H4 (cell line): ENCODE data around the gene AP1G1. TPM values are rescaled to one million over a fixed set of nuclear protein-coding genes. Genes with fewer than 3 reads are reported as not detected.
A peak's percentile ranks its signal among the peaks of the same experiment; 100 is the strongest.

Source experiments
- DNase-seq: peaks from one replicate; pipeline ENCODE4 v3.0.0-alpha.2; 2015; ENCODE audit warnings: low spot score
- total RNA-seq: library from RNA; depleted of rRNA; stranded (reverse); fragments of >200 nt; shearing (Covaris generic); gene quantifications from 2 replicates; pipeline ENCODE4 v1.2.3, GENCODE V29; 2014

AP1G1 gene
- total RNA-seq, 1 experiment from 2014 or later: 49.8 TPM

DNA sequence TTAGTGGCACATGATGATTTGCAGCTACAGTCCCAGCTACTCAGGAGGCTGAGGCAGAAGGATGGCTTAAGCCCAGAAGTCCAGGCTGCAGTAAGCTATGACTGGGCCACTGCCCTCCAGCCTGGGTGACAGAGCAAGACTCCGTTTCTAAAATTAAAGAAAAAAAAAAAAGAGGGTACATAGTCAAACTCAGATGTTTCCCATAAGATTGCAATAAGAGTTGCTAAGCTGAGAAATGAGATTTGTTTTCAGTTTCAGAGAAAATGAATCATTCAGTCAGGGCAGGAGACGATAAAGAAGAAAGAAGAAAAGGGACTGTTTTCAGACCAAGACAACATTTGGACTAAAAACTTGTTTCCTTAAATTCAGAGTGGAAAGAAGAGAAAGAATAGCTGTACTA, 54.0 kb downstream of the AP1G1 start:
- no peak for DNase-seq

DNA sequence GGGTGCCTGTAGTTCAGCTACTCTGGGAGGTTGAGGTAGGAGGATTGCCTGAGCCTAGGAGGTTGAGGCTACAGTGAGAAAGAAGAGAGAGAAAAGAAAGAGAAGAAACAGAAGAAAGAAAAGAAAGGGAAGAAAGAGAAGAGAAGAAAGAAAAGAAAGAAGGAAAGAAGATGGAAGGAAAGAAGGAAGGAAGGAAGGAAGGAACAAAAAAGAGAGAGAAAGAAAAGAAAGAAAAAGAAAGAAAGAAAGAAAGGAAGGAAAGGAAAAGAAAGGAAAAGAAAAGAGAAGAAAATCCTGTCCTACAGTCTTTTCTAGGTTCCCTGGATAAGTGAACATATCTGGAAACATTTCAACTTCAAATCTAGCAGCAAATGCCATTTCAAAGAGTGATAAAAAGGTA, 54.5 kb downstream of the AP1G1 start:
- DNase-seq: no peak

DNA sequence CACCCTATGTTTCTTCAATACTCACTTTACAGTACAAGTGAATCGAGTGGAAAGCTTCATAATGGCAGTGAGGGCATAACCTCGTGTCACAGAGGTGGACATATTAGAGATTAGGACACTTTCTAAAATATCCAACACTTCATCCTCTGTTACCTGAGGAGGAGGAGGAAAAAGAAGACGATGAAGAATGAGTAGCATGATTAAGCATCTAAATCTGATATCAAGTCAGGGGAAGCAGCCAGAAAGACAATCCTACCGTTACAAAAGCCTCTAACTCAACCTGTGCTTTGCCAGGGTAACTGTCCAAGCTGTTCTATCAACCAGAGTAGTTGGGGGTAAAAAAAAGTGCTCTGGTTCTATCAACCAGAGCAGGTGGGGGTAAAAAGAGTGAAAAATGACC, 60.4 kb downstream of the AP1G1 start:
- no peak for DNase-seq

DNA sequence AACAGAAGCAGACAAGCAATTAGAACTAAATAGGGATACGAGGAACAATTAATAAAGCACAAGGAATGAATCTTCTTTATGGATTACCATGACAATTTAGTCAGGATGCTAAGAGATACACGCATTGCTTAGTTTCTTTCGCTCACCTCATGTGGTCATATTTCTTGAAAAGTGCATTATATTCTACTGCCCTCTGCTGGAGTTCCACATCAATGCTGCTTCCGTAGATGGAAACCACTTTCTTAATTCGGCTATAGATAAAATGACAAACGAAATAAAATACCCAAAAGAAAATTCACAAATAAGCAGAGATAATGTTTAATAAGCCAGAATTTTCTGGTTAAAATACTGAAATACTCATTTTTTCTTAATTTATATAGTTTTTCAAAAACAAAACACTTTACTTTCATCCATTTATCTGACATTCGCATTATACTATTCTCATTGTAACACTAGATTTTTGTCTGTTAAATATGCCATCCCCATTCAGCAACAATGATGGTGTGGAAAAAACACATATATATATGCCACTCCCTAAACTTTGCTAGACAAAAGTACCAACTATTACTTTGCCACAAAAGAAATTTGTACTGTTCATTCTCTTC, 62.1 kb downstream of the AP1G1 start:
- peak; percentile 23 for DNase-seq

DNA sequence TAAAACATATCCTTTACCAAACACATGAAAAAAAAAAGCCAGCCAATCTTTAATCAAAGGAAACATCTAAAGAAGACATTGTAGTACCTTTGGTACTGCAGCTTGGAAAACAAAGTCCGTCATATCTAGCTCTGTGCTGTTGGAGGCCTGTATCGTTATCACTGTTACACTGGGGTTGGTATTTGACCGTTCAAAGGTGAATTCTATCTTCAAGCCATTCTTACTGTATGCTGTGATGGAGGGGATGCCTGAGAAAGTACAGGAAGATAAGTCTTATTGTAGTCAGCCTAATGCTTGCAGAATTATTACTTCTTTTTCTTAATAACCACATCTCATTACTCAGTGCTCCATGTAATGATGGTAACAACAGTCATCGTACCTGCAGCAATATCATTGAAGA, 69.8 kb downstream of the AP1G1 start:
- DNase-seq: no peak

DNA sequence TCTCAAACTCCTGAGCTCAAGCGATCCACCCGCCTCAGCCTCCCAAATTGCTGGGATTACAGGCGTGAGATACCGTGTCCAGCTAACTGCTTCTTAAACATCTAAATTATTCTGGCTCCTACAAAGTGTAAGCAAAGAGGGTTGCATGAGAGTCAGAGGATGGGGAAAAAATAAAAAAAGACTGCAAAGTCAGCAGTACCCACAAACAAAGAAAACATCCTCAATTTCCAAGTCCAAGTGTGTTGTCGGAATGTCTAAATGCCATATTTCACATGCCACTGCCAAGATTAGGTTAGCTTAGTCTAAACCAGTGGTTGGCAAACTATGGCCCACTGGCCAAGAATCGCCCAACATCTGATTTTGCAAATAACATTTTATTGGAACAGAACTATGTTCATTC, 71.1 kb downstream of the AP1G1 start:
- no peak for DNase-seq

DNA sequence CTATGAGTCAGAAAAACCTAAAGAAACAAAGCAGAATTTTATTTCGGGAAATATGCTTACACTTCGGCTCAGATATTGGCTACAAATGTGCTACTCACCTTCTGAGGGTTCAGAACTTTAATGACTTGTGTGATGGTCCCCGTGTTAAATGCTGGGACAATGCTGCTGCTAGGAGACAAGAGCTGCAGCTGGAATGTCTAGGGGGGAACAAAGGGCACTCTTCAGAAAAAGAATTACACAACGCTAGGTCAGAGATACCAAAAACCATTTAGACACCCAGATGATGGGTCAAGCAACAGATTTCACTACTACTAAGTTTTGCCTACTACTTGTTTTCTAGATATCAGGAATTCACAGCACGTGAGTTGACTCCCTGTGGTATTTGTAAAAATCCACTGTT, 74.1 kb downstream of the AP1G1 start:
- no peak for DNase-seq

- DNase-seq: no peak
Measured at GRCh38 chr16:71732587-71732986, 76.0 kb downstream of the AP1G1 start.

- no peak for DNase-seq
Measured at GRCh38 chr16:71727551-71728324, 80.9 kb downstream of the AP1G1 start.

DNA sequence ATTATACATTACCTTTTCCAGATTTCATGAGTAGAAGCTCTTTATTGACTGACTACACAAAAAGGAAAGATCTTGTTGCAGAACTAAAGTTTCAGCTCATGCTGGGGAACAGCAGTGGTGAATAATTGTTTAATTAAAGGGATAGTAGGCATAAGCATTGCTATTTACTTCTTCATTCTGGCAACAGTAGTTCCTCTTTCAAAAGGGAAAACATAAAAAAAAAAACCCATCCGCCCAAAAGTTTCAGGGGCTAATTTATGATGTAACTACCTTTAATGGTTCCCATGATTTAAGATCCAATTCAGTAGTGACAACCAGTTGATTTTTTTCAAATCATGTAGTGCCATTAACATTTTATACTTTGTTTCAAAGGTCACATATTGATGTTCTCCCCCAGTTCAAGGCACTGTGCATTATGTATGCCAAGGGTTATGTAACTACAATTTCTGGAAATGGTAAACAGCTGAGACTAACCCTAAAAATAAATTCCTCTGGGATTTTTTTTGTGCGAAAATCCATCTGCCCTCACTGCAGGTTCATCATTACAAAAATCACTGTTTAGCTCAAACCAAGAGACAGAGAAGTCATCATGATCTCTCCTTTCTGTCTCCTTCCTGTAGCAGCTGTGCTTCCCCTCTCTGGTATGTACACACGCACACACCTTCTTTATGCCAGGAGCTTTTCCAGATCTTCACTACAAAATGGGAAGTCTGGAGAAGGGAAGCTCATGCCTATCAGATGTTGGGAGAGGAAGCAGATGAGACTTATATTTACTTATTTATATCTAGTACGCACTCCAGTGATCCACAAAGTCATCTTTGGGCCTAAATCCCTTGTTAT, 81.9 kb downstream of the AP1G1 start:
- DNase-seq: no peak

GRCh38 chr16:71724320-71724751, 84.3 kb downstream of the AP1G1 start, which contains the start of gene PHLPP2:
PHLPP2 (minus strand) TSS chr16:71724701; CDS start chr16:71714795, 9,906 bp downstream.
- no peak for DNase-seq

DNA sequence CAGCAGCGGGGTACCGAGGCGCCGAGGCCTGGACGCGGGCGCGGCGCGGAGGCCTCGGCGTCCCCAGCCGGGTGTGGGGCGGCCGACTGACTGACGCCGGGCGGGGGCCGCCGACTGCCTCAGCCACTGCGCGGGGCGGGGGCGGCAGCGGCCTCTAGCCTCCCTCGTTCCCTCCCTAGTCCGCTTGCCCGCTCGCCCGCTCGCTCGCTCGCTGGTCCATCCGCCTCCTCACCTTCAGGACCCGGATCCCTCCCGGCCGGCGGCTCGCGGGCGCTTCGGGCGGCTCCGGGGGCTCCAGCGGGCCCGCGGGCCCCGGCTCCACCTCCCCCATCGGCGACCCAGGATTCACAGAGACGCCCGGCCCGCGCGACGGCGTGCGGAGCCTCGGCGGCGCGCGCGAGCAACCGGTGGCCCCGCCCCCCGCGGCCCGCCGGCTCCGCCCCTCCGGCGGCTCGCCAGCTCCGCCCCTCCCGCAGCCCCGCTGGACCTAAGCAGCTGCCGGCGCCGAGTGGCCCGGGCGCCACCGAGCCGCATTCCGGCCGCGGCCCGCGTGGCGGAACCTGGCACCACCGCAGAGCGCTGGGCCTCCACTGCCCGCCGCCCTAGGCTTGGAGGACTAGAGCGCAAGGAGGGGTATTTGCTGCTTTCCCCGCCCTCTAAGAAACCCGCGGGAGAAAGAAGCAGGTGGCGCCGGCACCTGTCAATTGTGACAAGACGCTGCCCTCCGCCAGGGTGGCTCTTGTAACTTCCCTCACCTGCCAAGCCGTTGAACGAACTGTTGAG, 84.9 kb downstream of the AP1G1 start:
- peak; percentile 28 for DNase-seq

- DNase-seq: peak; percentile 62
Measured at GRCh38 chr16:71722801-71723536, 85.7 kb downstream of the AP1G1 start.

GRCh38 chr16:71721066-71721740, 87.4 kb downstream of the AP1G1 start:
- no peak for DNase-seq

- no peak for DNase-seq
Measured at GRCh38 chr16:71712501-71712900, 96.1 kb downstream of the AP1G1 start.

- no peak for DNase-seq
Measured at GRCh38 chr16:71711789-71712188, 96.8 kb downstream of the AP1G1 start.

DNA sequence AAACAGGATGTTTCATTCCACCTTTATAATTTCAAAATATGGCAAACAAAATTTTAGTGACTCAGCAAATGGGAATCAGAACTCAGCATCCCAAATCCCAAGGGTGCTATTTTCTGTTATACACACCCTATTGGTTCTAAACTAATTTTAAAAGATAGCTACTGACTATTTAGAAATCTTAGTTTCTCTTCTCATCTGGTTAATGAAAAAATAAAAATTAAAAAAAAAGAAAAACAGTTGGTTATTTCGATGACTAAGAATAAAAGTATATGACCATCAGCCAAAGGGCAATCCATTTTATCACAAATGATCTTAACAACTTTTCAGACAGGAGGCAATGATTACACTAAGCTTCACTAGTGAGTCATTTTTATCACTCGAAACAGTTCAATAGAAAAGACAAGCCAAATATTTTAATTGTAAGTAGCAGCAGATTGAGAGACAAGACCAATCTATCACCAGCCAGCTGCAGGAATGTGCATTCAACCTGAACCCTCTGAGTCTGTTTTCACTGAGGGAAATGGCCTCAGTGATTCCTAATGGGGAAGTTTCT, 99.3 kb downstream of the AP1G1 start:
- no peak for DNase-seq

DNA sequence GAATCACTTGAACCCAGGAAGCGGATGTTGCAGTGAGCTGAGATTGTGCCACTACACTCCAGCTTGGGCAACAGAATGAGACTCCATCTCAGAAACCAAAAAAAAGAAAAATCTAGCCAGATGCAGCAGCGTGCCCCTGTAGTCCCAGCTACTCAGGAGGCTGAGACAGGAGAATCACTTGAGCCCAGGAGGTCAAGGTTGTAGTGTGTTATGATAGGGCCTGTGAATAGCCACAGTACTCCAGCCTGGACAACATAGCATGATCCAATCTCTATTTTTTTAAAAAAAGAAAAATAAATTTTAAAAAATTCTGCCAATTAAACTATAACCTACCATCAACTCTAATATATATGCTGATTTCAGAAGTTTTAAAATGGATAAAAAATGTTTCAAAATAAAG, 99.9 kb downstream of the AP1G1 start:
- no peak for DNase-seq

- DNase-seq: no peak
Measured at GRCh38 chr16:71707199-71707598, 101.4 kb downstream of the AP1G1 start.

GRCh38 chr16:71706046-71706445, 102.6 kb downstream of the AP1G1 start:
- no peak for DNase-seq
